AG04450 (cell line): Measurements from ENCODE around the gene SHISA6. TPM values are rescaled to one million over a fixed set of nuclear protein-coding genes. Genes with fewer than 3 reads are reported as not detected.

Experiments used
- CTCF ChIA-PET: fragments of 300-600, 350-600 bp; formaldehyde crosslinking; extraction: SDS; loops from one replicate; lab custom pipeline; 2022; ENCODE audit warnings: antibody characterized with exemption, inconsistent platforms; lab: Charles Lee
- POLR2A ChIA-PET: fragments of 350-600 bp; formaldehyde crosslinking; extraction: SDS; loops from one replicate; lab custom pipeline; 2021; ENCODE audit warnings: antibody characterized with exemption, inconsistent platforms; lab: Yijun Ruan, JAX
- DNase-seq: peaks from one replicate; pipeline ENCODE4 v3.0.0-alpha.2; 2011; ENCODE audit warnings: low read depth, low spot score
- H3K27ac ChIP-seq: one replicate; pipeline ENCODE4 v1.5.1; 2012; ENCODE audit warnings: low read depth, low read length, control low read depth
- H3K27me3 ChIP-seq: one replicate; pipeline ENCODE4 v1.6.0; 2012; ENCODE audit warnings: low read length; ENCODE audit not compliant: control insufficient read depth, insufficient read depth
- H3K4me3 ChIP-seq: 2 replicates; pipeline ENCODE4 v1.5.1; 2011; ENCODE audit warnings: mild to moderate bottlenecking, low read depth, low read length, control low read depth
- H3K9me3 ChIP-seq: 2 replicates; pipeline ENCODE4 v1.5.1; 2012; ENCODE audit warnings: low read length; ENCODE audit not compliant: control insufficient read depth, insufficient read depth
- polyA plus RNA-seq: library from polyadenylated mRNA; depleted of rRNA; stranded (reverse); fragments of >200 nt; gene quantifications from 2 replicates; pipeline ENCODE4 v1.2.3, GENCODE V29; 2011
- TF ChIP-seq, protein P1 (sequence below): IDR thresholded peaks from 2 replicates; pipeline ENCODE4 v1.5.1; 2011; ENCODE audit warnings: low read depth, low read length, control low read depth, inconsistent platforms

The SHISA6 gene
- polyA plus RNA-seq, 1 experiment = not detected

DNA sequence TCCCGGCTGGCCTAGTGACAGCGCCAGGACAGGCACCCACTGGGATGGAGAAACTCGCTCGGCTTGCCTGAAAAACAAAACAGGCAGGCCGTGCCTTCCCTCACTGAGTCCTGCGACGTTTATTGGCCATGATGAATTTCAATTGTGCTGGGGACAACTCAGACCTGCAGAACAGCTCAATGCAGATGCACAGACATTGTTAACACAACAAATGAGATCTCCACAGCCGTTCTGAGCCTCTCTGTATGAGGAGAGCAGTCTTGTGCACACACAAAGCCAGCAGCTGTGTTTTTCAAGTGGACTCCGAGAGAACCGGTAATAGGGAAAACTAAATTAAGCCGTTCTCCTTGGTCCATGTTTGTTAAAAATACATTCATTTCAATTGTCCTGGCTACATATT, 15.9 kb downstream of the SHISA6 start:
- H3K27me3 ChIP-seq = no peaks in the 10 kb centered on the region
- POLR2A ChIA-PET = no interaction called here
- H3K9me3 ChIP-seq = peaks cover 50% of the 10 kb centered on the region

DNA sequence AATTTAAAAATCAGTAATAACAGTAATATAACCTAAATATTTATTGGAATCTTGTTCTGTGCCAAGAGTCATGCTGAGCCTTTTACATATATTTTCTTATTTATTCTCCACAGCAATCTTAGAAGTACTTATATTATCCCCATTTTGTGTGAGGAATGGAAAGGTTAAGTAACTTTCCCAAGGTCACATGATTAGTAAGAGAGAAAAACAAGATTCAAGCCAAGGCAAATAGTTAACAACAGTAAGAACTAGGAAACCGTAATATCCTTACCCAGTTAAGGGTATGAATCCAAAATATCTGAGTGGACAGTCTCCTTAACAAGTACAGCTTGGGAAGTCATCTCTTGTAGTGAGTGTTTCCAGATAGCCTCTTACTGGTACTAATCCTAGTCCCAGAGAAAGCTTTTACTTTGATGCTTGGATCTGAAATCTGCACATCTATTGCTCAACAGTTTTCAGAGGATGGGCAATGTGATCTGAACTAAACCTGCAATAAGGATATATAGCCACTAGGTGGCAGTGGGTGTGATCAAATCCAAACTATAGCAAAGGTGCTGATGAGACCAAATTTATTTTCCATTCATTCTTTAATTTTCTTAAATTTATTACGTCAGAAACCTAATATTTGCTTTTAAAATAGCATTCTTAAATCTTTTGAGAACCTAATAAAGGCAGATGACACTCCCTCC, 23.3 kb downstream of the SHISA6 start:
- Histone ChIP-seq H3K27ac (no peak overlapping the region), H3K4me3 (no peak overlapping the region), H3K27me3 (no peaks in the 10 kb centered on the region), H3K9me3 (peaks cover 37% of the 10 kb centered on the region)
- TF ChIP-seq, protein P1, sequence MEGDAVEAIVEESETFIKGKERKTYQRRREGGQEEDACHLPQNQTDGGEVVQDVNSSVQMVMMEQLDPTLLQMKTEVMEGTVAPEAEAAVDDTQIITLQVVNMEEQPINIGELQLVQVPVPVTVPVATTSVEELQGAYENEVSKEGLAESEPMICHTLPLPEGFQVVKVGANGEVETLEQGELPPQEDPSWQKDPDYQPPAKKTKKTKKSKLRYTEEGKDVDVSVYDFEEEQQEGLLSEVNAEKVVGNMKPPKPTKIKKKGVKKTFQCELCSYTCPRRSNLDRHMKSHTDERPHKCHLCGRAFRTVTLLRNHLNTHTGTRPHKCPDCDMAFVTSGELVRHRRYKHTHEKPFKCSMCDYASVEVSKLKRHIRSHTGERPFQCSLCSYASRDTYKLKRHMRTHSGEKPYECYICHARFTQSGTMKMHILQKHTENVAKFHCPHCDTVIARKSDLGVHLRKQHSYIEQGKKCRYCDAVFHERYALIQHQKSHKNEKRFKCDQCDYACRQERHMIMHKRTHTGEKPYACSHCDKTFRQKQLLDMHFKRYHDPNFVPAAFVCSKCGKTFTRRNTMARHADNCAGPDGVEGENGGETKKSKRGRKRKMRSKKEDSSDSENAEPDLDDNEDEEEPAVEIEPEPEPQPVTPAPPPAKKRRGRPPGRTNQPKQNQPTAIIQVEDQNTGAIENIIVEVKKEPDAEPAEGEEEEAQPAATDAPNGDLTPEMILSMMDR = no peak
- DNase-seq = no peak
- CTCF ChIA-PET = no interaction called here
- POLR2A ChIA-PET = no interaction called here

More for the DNA sequence above, 15.9 kb downstream of the SHISA6 start:
- Histone ChIP-seq H3K27ac (no peak overlapping the region), H3K4me3 (no peak overlapping the region)
- CTCF ChIA-PET = no interaction called here
- no peak for DNase-seq
- TF ChIP-seq, protein P1 = no peak

DNA sequence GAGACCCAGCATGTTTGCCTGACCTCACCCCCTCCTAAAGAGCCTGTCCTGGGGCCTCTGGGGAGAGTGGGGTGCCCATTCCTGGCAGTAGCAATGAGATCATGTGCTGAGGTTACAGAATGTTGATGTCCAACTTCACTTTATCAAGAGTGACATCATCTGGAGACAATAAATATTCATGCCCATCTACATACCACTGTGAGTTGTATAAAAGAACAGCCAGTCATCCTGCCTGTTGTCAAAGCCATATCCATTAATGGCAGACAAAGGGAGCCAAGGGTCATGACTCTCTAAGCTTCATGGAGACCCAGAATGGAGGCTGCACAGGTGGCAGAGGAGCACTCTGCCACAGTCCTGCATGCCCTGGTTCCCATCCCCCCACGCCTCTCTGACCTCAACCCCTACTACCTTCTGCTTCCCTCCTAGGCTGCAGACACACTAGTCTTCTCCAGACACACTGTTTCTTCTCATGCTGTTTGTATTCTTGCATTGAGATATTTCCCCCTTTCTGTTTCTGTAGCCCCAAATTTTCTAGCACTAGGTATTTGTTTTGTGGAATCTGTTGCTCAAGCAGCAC, 27.1 kb downstream of the SHISA6 start:
- no peak overlapping the region for H3K4me3 ChIP-seq
- TF ChIP-seq, protein P1 = no peak
- ChIA-PET CTCF (no interaction called here), POLR2A (no interaction called here)
- H3K27ac ChIP-seq = no peak overlapping the region
- DNase-seq = no peak
- peaks cover 54% of the 10 kb centered on the region for H3K9me3 ChIP-seq
- H3K27me3 ChIP-seq = no peaks in the 10 kb centered on the region

DNA sequence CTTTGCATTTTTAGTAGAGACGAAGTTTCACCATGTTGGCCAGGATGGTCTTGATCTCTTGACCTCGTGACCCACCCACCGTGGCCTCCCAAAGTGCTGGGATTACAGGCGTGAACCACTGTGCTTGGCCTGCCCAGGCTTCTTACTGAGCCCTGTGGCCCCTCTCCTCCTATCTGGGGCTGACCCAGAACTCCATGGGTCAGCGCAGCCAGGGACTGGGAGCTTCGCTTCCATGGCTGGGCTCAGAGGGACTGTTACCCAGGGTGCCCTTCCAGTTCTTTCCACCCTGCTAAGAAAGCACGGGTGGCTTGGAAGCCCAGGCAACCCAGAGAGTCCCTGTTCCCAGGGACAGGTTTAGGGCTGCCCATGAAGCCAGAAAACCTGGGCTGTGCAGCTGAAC, 28.2 kb downstream of the SHISA6 start:
- POLR2A ChIA-PET = no interaction called here
- no peaks in the 10 kb centered on the region for H3K27me3 ChIP-seq
- CTCF ChIA-PET = no interaction called here

DNA sequence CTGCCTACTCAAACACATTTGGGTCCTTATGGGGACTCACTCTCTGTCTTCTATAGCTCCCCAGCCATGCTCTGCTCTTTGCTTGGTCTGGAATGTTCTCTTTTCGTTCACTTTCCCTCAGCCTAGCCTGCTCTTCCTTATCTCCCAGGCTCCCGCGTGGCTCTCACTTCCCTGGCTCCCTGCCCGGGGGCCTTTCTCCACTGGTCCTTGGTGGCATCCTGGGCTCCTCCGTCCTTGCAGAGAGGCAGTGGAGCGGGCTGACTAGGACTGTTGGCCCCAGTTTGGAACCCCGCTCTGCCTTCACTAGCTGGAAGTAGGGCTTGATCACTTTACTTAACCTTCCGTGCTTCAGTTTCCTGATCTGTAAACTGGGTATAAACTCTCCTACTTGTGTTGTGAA, 31.2 kb downstream of the SHISA6 start:
- no peak overlapping the region for H3K4me3 ChIP-seq
- H3K27me3 ChIP-seq = no peaks in the 10 kb centered on the region
- DNase-seq = no peak
- ChIA-PET CTCF (no interaction called here), POLR2A (no interaction called here)
- H3K9me3 ChIP-seq = peaks cover 67% of the 10 kb centered on the region
- TF ChIP-seq, protein P1 = no peak
- H3K27ac ChIP-seq = no peak overlapping the region

More for the DNA sequence above, 28.2 kb downstream of the SHISA6 start:
- Histone ChIP-seq H3K27ac (no peak overlapping the region), H3K4me3 (no peak overlapping the region), H3K9me3 (peaks cover 59% of the 10 kb centered on the region)
- TF ChIP-seq, protein P1 = no peak
- no peak for DNase-seq
